IMR-90 (cell line): ENCODE results near the gene SATL1. TPM values are rescaled to one million over a fixed set of nuclear protein-coding genes. Genes with fewer than 3 reads are reported as not detected.

Experiments used
- ATAC-seq: fragments of 200-7000 bp; cut with Tn5 transposase; 2 replicates; pipeline ENCODE4 v1.9.1; 2020; ENCODE audit warnings: low read depth, mild to moderate bottlenecking, moderate library complexity
- BruUV-seq: library from RNA; stranded (reverse); fragments of 400-500 nt; replicated peaks from 2 replicates; lab custom pipeline; 2021; lab: Mats Ljungman, UMichigan
- CTCF ChIA-PET: fragments of 300-600 bp; formaldehyde crosslinking; extraction: SDS; loops from one replicate; lab custom pipeline; 2021; ENCODE audit warnings: antibody characterized with exemption; lab: Yijun Ruan, JAX
- POLR2A ChIA-PET: fragments of 300-600 bp; sonication (Branson Sonifier 250); formaldehyde crosslinking; loops from one replicate; lab custom pipeline; 2022; ENCODE audit warnings: antibody characterized with exemption; ENCODE audit not compliant: unreplicated experiment; lab: Charles Lee
- DNase-seq: peaks from one replicate; pipeline ENCODE4 v3.0.0; 2013
- H2AFZ ChIP-seq: replicated peaks from 2 replicates; pipeline ENCODE3; 2013; ENCODE audit warnings: low read length, mild to moderate bottlenecking; ENCODE audit not compliant: poor library complexity
- H2AK5ac ChIP-seq: 2 replicates; pipeline ENCODE4 v1.6.1; 2013; ENCODE audit warnings: low read depth, low read length, inconsistent platforms
- H2AK9ac ChIP-seq: replicated peaks from 2 replicates; pipeline ENCODE3; 2013; ENCODE audit warnings: mild to moderate bottlenecking, low read depth, low read length, moderate library complexity; ENCODE audit not compliant: poor library complexity
- H2BK120ac ChIP-seq: 2 replicates; pipeline ENCODE4 v1.6.1; 2013; ENCODE audit warnings: low read depth, low read length, inconsistent platforms
- H2BK15ac ChIP-seq: 3 replicates; pipeline ENCODE4 v1.6.1; 2013; ENCODE audit warnings: low read depth, low read length, inconsistent platforms
- H2BK20ac ChIP-seq: 2 replicates; pipeline ENCODE4 v1.6.1; 2013; ENCODE audit warnings: low read depth, mild to moderate bottlenecking, inconsistent platforms, low read length, moderate library complexity
- H2BK5ac ChIP-seq: 2 replicates; pipeline ENCODE4 v1.6.1; 2013; ENCODE audit warnings: mild to moderate bottlenecking, low read depth, low read length, inconsistent platforms; ENCODE audit not compliant: poor library complexity, severe bottlenecking
- H3K14ac ChIP-seq: replicated peaks from 2 replicates; pipeline ENCODE4 v1.6.1; 2013; ENCODE audit warnings: low read depth, low read length, inconsistent platforms
- H3K18ac ChIP-seq: 2 replicates; pipeline ENCODE4 v1.6.1; 2013; ENCODE audit warnings: low read depth, low read length, control low read depth
- H3K23ac ChIP-seq: 2 replicates; pipeline ENCODE4 v1.6.1; 2013; ENCODE audit warnings: low read depth, low read length, inconsistent platforms
- H3K27ac ChIP-seq: 2 replicates; pipeline ENCODE4 v1.5.1; 2013; ENCODE audit warnings: mild to moderate bottlenecking, control low read depth, low read length; ENCODE audit not compliant: insufficient read depth
- H3K27me3 ChIP-seq: 2 replicates; pipeline ENCODE4 v1.6.1; 2013; ENCODE audit warnings: low read length; ENCODE audit not compliant: control insufficient read depth, insufficient read depth
- H3K36me3 ChIP-seq: 2 replicates; pipeline ENCODE4 v1.6.1; 2013; ENCODE audit warnings: low read length, mixed read lengths; ENCODE audit not compliant: control insufficient read depth, insufficient read depth
- H3K4ac ChIP-seq: 2 replicates; pipeline ENCODE4 v1.6.1; 2013; ENCODE audit warnings: low read depth, low read length, inconsistent platforms
- H3K4me1 ChIP-seq: 2 replicates; pipeline ENCODE4 v1.6.1; 2013; ENCODE audit warnings: low read length, mixed read lengths; ENCODE audit not compliant: control insufficient read depth, insufficient read depth
- H3K4me2 ChIP-seq: 2 replicates; pipeline ENCODE4 v1.6.1; 2013; ENCODE audit warnings: low read depth, mild to moderate bottlenecking, control low read depth, low read length, moderate library complexity
- H3K4me3 ChIP-seq: 2 replicates; pipeline ENCODE4 v1.5.1; 2013; ENCODE audit warnings: low read depth, mild to moderate bottlenecking, control low read depth, low read length, moderate library complexity; ENCODE audit not compliant: insufficient read depth
- H3K56ac ChIP-seq: 2 replicates; pipeline ENCODE4 v1.6.1; 2013; ENCODE audit warnings: low read length, inconsistent platforms; ENCODE audit not compliant: insufficient read depth; ENCODE audit errors: extremely low read depth
- H3K79me1 ChIP-seq, 2 experiments: 2 replicates each; pipeline ENCODE4 v1.6.1; 2013; ENCODE audit warnings: low read length in 2 of 2, inconsistent platforms in 1 of 2, low read depth in 1 of 2
- H3K9ac ChIP-seq: 2 replicates; pipeline ENCODE4 v1.6.1; 2013; ENCODE audit warnings: low read depth, low read length, control low read depth
- H3K9me1 ChIP-seq: 2 replicates; pipeline ENCODE4 v1.6.1; 2013; ENCODE audit warnings: low read length, inconsistent platforms; ENCODE audit not compliant: insufficient read depth
- H3K9me3 ChIP-seq: 2 replicates; pipeline ENCODE4 v1.6.1; 2013; ENCODE audit warnings: low read length; ENCODE audit not compliant: control insufficient read depth, insufficient read depth
- H4K20me1 ChIP-seq: 2 replicates; pipeline ENCODE4 v1.6.1; 2013; ENCODE audit warnings: low read length, inconsistent platforms; ENCODE audit not compliant: insufficient read depth
- H4K5ac ChIP-seq: 2 replicates; pipeline ENCODE4 v1.6.1; 2013; ENCODE audit warnings: mild to moderate bottlenecking, low read depth, low read length, control low read depth
- H4K8ac ChIP-seq, 2 experiments: 2 replicates each; pipeline ENCODE4 v1.6.1; 2013; ENCODE audit warnings: low read depth in 2 of 2, low read length in 2 of 2, control low read depth in 1 of 2, inconsistent platforms in 1 of 2
- H4K91ac ChIP-seq: 2 replicates; pipeline ENCODE4 v1.6.1; 2013; ENCODE audit warnings: low read depth, low read length, inconsistent platforms; ENCODE audit not compliant: insufficient read depth
- BHLHE40 ChIP-seq: fragments of 150-350 bp; IDR thresholded peaks from 2 replicates; pipeline ENCODE4 v1.6.1; 2016; ENCODE audit warnings: mild to moderate bottlenecking, low read depth, low read length
- CEBPB ChIP-seq: IDR thresholded peaks from 2 replicates; pipeline ENCODE4 v1.6.1; 2012; ENCODE audit warnings: low read depth, low read length, improper control_type of control experiment
- ELK1 ChIP-seq: fragments of 150-350 bp; IDR thresholded peaks from 2 replicates; pipeline ENCODE4 v1.6.1; 2016; ENCODE audit warnings: low read depth, mild to moderate bottlenecking, low read length, moderate library complexity, borderline replicate concordance
- FOS ChIP-seq: fragments of 150-350 bp; IDR thresholded peaks from 2 replicates; pipeline ENCODE4 v1.6.1; 2016; ENCODE audit warnings: low read depth, low read length
- MAFK ChIP-seq: IDR thresholded peaks from 2 replicates; pipeline ENCODE4 v1.6.1; 2012; ENCODE audit warnings: low read depth, low read length, improper control_type of control experiment
- MAZ ChIP-seq: IDR thresholded peaks from 2 replicates; pipeline ENCODE4 v1.6.1; 2012; ENCODE audit warnings: low read depth, mild to moderate bottlenecking, low read length, improper control_type of control experiment, moderate library complexity, borderline replicate concordance
- NFE2L2 ChIP-seq: fragments of 150-350 bp; IDR thresholded peaks from 2 replicates; pipeline ENCODE4 v1.6.1; 2016; ENCODE audit warnings: low read depth, mild to moderate bottlenecking, low read length
- POLR2A ChIP-seq: IDR thresholded peaks from 2 replicates; pipeline ENCODE4 v1.6.1; 2012; ENCODE audit warnings: mild to moderate bottlenecking, low read depth, low read length
- RAD21 ChIP-seq: IDR thresholded peaks from 2 replicates; pipeline ENCODE4 v1.6.1; 2012; ENCODE audit warnings: low read length, improper control_type of control experiment
- USF2 ChIP-seq: fragments of 150-350 bp; IDR thresholded peaks from 2 replicates; pipeline ENCODE4 v1.6.1; 2017; ENCODE audit warnings: mild to moderate bottlenecking, antibody characterized with exemption, low read length, low read depth
- WGBS, 2 experiments: methylation state at CpG; one replicate each; pipeline versions ENCODE4 v1.1.5 to v1.1.7; 2013; ENCODE audit warnings: missing lambda C conversion rate in 2 of 2; ENCODE audit not compliant: insufficient read length in 1 of 2; ENCODE audit errors: extremely low coverage in 2 of 2; 5-methylcytosine and 5-hydroxymethylcytosine counted together
- dilution Hi-C: fragments of 300-500 bp; cut with HindIII; formaldehyde crosslinking; loops from one replicate; pipeline ENCODE4 v1.14.3; 2018; ENCODE audit warnings: low sequenced_read_pairs; ENCODE audit not compliant: unreplicated experiment
- in situ Hi-C: fragments of 300-500 bp; cut with MboI; formaldehyde crosslinking; loops from 3 replicates; pipeline ENCODE4 v1.14.3; 2019; ENCODE audit warnings: low sequenced_read_pairs, inconsistent platforms, mixed read lengths
- intact Hi-C: fragments of 100-400 bp; cut with micrococcal nuclease; formaldehyde crosslinking; loops from 2 replicates; pipeline ENCODE4 v1.10.0; 2022
- polyA plus RNA-seq, 3 experiments: library from polyadenylated mRNA; depleted of rRNA; stranded (reverse); fragments of >200 nt; gene quantifications; 2 replicates each; pipeline ENCODE4 v1.2.3, GENCODE V29; 2012; ENCODE audit warnings: low replicate concordance in 1 of 3
- total RNA-seq: library from RNA; depleted of rRNA; stranded (reverse); fragments of >200 nt; gene quantifications from 2 replicates; pipeline ENCODE4 v1.2.3, GENCODE V29; 2012

SATL1 gene
- total and polyA plus RNA-seq, 2 of the 4 experiments (the other 2 are of a cell fraction), result not detected

GRCh38 chrX:85089321-85089840 is 154.2 kb downstream of the SATL1 start:
- CTCF ChIA-PET, result no interaction called here
- TF ChIP-seq POLR2A (no peak), MAZ (no peak), RAD21 (no peak), CEBPB (no peak), FOS (no peak), MAFK (no peak), NFE2L2 (no peak), BHLHE40 (no peak), USF2 (no peak), ELK1 (no peak)
- H3K9ac ChIP-seq, result no peak overlapping the region
- no peak overlapping the region for H3K4me3 ChIP-seq
- no peak overlapping the region for H3K4me2 ChIP-seq
- H2AFZ ChIP-seq, result no peak overlapping the region
- H3K9me1 ChIP-seq, result no peaks in the 10 kb centered on the region
- H3K9me3 ChIP-seq, result no peaks in the 10 kb centered on the region
- no peak overlapping the region for H4K91ac ChIP-seq
- H3K27me3 ChIP-seq, result no peaks in the 10 kb centered on the region
- DNase-seq (no peak), ATAC-seq (no peak)
- no peaks in the 10 kb centered on the region for H3K79me1 ChIP-seq
- H2BK20ac ChIP-seq, result no peak overlapping the region
- H2BK120ac ChIP-seq, result no peak overlapping the region
- no peak overlapping the region for H4K5ac ChIP-seq
- no peak overlapping the region for H4K8ac ChIP-seq
- in situ Hi-C loops (no loop called here), dilution Hi-C loops (no loop called here), intact Hi-C loops (no loop called here)
- no TSS peak for BruUV-seq
- H3K56ac ChIP-seq, result no peak overlapping the region
- no peak overlapping the region for H2BK5ac ChIP-seq
- 100% methylated on average over 2 of the region's 5 CpGs; no CpG with 5 or more reads in 1 of the 2 experiments for WGBS, 2 experiments
- no peak overlapping the region for H3K14ac ChIP-seq
- no peak overlapping the region for H3K23ac ChIP-seq
- no peak overlapping the region for H3K18ac ChIP-seq
- H3K4me1 ChIP-seq, result no peaks in the 10 kb centered on the region
- H2AK9ac ChIP-seq, result no peak overlapping the region
- no peak overlapping the region for H3K27ac ChIP-seq
- no peak overlapping the region for H2AK5ac ChIP-seq
- H3K36me3 ChIP-seq, result no peaks in the 10 kb centered on the region
- POLR2A ChIA-PET, result interaction anchor here (0.6 kb wide), 1 partner anchor 397 kb away, joined by 17 read pairs; no protein-coding TSS in a partner anchor
- no peak overlapping the region for H2BK15ac ChIP-seq
- no peak overlapping the region for H3K4ac ChIP-seq
- no peaks in the 10 kb centered on the region for H4K20me1 ChIP-seq
